ENCODE results near the gene MCF2. TPM values are rescaled to one million over a fixed set of nuclear protein-coding genes. Genes with fewer than 3 reads are reported as not detected.

MCF2 gene
- total RNA-seq: not detected
- long read RNA-seq: 0 reads

GRCh38 chrX:139708067-139708466 lies at the start of gene MCF2:
Gene MCF2 (minus strand): TSS chrX:139708167. CDS start chrX:139651744, 56,423 bp downstream.
- Histone ChIP-seq H3K4me1 (no peaks in the 10 kb centered on the region), H3K36me3 (no peaks in the 10 kb centered on the region), H3K27me3 (ENCODE audit: low read depth) (no peaks in the 10 kb centered on the region), H3K27ac (no peak within 1 kb of the TSS), H3K9me3 (no peaks in the 10 kb centered on the region), H3K4me3 (no peak within 1 kb of the TSS)
- intact Hi-C loops (cut with DNase I): no loop called here
- no peak for DNase-seq
- TF ChIP-seq CTCF (IDR thresholded peaks at IDR 0.05): no peak
- no peak for ATAC-seq

- intact Hi-C loops (cut with DNase I): no loop called here
- Histone ChIP-seq H3K4me1 (no peaks in the 10 kb centered on the region), H3K27ac (no peak overlapping the region), H3K9me3 (peaks cover 3% of the 10 kb centered on the region), H3K27me3 (ENCODE audit: low read depth) (no peaks in the 10 kb centered on the region), H3K4me3 (no peak overlapping the region), H3K36me3 (no peaks in the 10 kb centered on the region)
- no peak for TF ChIP-seq CTCF (IDR thresholded peaks at IDR 0.05)
- ATAC-seq (no peak), DNase-seq (no peak)
Measured at GRCh38 chrX:139751053-139751452, 43.1 kb upstream of the MCF2 start.

GRCh38 chrX:139750390-139750789 lies 42.4 kb upstream of the MCF2 start:
- Histone ChIP-seq H3K27me3 (ENCODE audit: low read depth) (no peaks in the 10 kb centered on the region), H3K4me3 (no peak overlapping the region), H3K9me3 (peaks cover 3% of the 10 kb centered on the region), H3K4me1 (no peaks in the 10 kb centered on the region), H3K27ac (no peak overlapping the region), H3K36me3 (no peaks in the 10 kb centered on the region)
- no peak for TF ChIP-seq CTCF (IDR thresholded peaks at IDR 0.05)
- DNase-seq: no peak
- intact Hi-C loops (cut with DNase I): no loop called here
- no peak for ATAC-seq

GRCh38 chrX:139739138-139739537 lies 31.2 kb upstream of the MCF2 start:
- Histone ChIP-seq H3K27ac (no peak overlapping the region), H3K4me3 (no peak overlapping the region), H3K36me3 (no peaks in the 10 kb centered on the region), H3K27me3 (ENCODE audit: low read depth) (no peaks in the 10 kb centered on the region), H3K9me3 (no peaks in the 10 kb centered on the region), H3K4me1 (no peaks in the 10 kb centered on the region)
- intact Hi-C loops (cut with DNase I): no loop called here
- DNase-seq: no peak
- no peak for ATAC-seq
- TF ChIP-seq CTCF (IDR thresholded peaks at IDR 0.05): no peak

- intact Hi-C loops (cut with DNase I): no loop called here
- H3K9me3 ChIP-seq: no peaks in the 10 kb centered on the region
- no peak for ATAC-seq
Measured at GRCh38 chrX:139738581-139738980, 30.6 kb upstream of the MCF2 start.

More at GRCh38 chrX:139738581-139738980, 30.6 kb upstream of the MCF2 start:
- no peaks in the 10 kb centered on the region for H3K36me3 ChIP-seq
- H3K4me1 ChIP-seq: no peaks in the 10 kb centered on the region
- H3K27ac ChIP-seq: no peak overlapping the region
- H3K27me3 ChIP-seq (ENCODE audit: low read depth): no peaks in the 10 kb centered on the region
- no peak for DNase-seq
- TF ChIP-seq CTCF (IDR thresholded peaks at IDR 0.05): no peak
- H3K4me3 ChIP-seq: no peak overlapping the region
